GM21447 (cell line): ENCODE data around the gene NAP1L1.
A peak's percentile ranks its signal among the peaks of the same experiment; 100 is the strongest.

Experiments used
- ATAC-seq: cut with Tn5 transposase; IDR thresholded peaks from one replicate; pipeline ENCODE4 v1.9.1; 2021; ENCODE audit not compliant: unreplicated experiment

NAP1L1 gene

GRCh38 chr12:76041406-76041805, 43.1 kb downstream of the NAP1L1 start:
- ATAC-seq: no peak

- ATAC-seq: no peak
Observed at GRCh38 chr12:76040461-76040860, 44.0 kb downstream of the NAP1L1 start.

GRCh38 chr12:76038176-76038575, 46.3 kb downstream of the NAP1L1 start:
- no peak for ATAC-seq

GRCh38 chr12:76037130-76038103, 47.1 kb downstream of the NAP1L1 start:
- peak; percentile 79 for ATAC-seq

GRCh38 chr12:76035045-76035444, 49.4 kb downstream of the NAP1L1 start:
- ATAC-seq: no peak

GRCh38 chr12:76033081-76034011, 51.1 kb downstream of the NAP1L1 start:
- ATAC-seq: no peak

GRCh38 chr12:76032043-76032981, 52.2 kb downstream of the NAP1L1 start:
- ATAC-seq: peak; percentile 31

GRCh38 chr12:76031414-76032042, 53.0 kb downstream of the NAP1L1 start, which contains the start of gene PHLDA1:
Gene PHLDA1, minus strand, starts transcription at chr12:76031776.
- ATAC-seq: peak; percentile 82

GRCh38 chr12:76031081-76031413, 53.4 kb downstream of the NAP1L1 start:
- ATAC-seq: no peak

GRCh38 chr12:76030341-76031080, 54.0 kb downstream of the NAP1L1 start:
- peak; percentile 6 for ATAC-seq

GRCh38 chr12:76029982-76030340, 54.5 kb downstream of the NAP1L1 start:
- no peak for ATAC-seq

GRCh38 chr12:76028571-76029277, 55.8 kb downstream of the NAP1L1 start:
- ATAC-seq: no peak

GRCh38 chr12:76026643-76027063, 57.8 kb downstream of the NAP1L1 start:
- no peak for ATAC-seq

- no peak for ATAC-seq
Observed at GRCh38 chr12:76025601-76026575, 58.6 kb downstream of the NAP1L1 start.

- no peak for ATAC-seq
Observed at GRCh38 chr12:76024942-76025600, 59.4 kb downstream of the NAP1L1 start.

- ATAC-seq: no peak
Observed at GRCh38 chr12:76024102-76024781, 60.2 kb downstream of the NAP1L1 start.
